NCI-H82 (cell line): ENCODE data around the gene HUWE1.
"Not testable (repeated sequence)": the region's sequence is repeated elsewhere in the genome, so short reads cannot be mapped to it uniquely, and the experiment has no call there.

ENCODE experiments used
- DNase-seq: peaks from one replicate; lab custom pipeline; 2025; lab: John Stamatoyannopoulos, UW

The HUWE1 gene

DNA sequence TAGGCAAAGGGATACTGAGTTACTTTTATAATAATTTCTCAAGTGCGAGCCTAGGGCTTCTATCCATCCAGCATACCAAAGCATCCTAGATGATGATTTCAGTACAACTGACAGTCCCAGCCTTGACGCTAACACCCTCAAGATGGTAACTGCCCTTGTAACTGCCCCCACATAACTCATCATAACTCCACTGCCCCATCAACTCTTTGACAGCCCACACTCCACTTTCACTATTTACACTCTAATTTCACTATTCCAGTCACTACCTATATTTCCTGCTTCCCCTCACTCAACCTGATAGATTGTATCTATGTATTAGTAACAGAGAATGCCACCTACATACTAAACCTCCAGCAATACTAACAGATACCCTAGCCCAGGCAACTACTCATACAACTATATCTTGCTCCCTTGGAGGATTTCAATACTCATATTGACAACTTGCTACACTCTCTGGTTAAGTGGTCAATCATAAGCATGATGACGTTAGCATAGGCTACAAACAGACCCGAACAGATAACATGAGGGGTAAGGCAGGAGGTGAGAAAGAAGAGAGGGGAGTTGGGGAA, 65.0 kb downstream of the HUWE1 start:
- no peak for DNase-seq

DNA sequence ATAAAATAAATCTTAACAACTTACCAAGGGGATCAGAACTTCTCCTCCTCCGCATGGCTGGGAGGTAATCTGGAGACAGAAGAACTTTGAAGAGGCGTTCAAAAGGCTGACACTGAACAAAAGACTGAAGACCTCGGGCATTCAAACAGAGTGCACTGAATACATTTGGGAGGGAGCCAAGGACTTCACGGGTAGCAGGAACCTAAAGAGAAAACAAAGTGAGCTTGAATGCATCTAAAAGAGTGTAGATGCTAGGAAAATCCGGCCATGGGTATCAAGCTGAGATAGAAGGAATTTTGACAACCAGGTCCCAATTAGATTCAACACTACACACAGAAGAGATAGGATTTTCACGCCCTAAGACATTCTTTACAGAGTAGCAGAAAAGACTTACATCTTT, 69.6 kb downstream of the HUWE1 start:
- no peak for DNase-seq

DNA sequence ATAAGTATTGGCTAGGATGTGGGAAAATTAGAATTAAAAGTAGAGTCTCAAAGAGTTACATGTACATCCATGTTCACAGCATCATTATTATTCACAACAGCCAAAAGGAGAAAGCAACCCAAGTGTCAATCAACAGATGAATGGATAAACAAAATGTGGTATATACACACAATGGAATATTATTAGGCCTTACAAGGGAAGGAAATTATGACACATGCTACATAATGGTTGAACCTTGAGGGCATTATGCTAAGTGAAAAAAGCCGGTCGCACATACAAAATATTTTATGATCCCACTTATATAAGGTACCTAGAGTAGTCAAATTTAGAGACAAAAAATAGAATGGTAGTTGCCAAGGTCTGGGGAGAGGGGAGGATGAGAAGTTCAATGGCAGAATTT, 80.1 kb downstream of the HUWE1 start:
- DNase-seq: no peak

DNA sequence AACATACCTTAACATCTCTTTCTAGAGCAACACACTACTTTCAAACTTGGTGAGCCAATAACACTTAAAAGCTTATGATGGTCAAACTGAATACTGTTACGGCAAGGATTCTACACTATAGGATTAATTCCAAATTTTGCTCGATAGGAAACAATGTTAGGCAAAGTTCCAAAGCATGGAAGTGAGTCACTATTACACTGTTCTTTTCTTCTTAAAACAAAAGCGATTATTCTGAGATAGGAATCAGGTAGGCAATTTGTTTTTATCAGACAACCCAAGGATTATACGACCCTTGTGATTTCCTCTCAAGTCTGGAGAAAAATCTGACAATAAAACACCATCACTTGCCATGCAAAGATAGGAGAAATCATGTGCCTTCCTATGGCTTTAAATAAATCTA, 81.5 kb downstream of the HUWE1 start:
- DNase-seq: no peak

DNA sequence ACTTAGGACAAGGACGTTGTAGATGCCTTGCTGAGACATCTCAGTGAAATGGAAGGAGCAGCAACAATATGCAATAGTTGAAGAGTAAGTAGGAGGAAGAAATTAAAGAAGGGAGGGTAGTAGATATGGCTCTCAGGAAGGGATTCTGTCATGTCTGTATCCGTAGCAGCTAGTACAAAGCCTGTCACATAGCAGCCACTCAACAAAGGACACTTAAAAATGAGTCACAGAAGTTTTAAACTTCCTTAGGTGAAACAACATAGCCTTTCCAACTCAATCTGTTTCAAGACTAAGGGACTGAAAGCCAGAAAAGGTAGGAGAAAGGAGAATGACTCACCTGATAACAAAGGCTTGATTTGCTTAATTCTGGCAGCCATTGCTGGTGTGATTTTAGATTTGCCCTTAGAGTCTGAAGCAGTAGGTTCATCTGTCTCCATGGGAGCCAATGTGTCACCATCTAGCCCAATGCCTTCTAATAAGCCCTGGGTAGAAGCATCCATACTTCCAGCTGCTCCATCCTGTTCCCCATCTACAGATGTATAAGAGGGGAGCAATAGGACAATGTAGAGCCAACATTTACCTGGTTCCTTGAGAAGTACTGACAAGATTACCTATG, 86.6 kb downstream of the HUWE1 start:
- no peak for DNase-seq

DNA sequence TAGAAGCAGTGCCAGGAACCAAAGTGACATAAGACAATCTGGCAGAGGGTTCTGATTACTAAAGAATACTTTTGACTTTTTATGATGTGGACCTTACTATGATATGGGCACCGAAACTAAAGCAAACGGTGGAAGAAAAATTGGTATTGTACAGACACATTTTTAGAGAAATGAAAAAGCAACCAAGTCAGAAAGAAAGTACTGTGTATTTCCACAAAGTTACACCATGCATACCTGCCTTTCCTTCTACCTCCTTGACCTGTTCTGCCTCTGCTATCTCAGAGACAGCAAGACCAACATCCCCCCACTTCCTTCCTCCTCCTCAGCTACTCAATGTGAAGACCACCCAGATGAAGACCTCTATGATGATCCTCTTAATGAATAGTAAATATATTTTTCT, 88.3 kb downstream of the HUWE1 start:
- DNase-seq: no peak

DNA sequence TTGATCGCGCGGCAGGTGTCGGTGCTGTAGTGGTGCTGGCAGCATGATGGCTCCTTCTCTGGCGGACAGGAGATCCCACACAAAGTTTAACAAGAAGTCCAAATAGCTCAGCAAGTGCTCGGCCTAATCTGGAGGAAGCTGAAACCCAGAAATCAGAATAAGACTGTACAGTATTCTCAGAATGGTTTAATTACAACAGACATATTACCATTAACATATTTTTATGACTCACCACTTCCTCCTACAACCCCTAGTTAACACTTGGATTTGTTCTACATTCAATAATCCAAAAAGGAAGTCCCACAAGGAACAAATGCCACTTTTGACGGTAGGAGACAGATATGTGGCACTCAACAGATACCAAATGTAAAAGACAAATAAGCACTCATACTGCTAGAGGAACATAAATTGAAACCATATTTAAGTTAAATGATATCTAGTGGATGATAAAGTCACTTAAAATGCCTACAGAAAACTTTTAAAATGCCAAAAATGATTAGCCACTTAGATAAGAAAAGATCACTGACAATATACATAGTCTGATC, 91.2 kb downstream of the HUWE1 start:
- DNase-seq: no peak

DNA sequence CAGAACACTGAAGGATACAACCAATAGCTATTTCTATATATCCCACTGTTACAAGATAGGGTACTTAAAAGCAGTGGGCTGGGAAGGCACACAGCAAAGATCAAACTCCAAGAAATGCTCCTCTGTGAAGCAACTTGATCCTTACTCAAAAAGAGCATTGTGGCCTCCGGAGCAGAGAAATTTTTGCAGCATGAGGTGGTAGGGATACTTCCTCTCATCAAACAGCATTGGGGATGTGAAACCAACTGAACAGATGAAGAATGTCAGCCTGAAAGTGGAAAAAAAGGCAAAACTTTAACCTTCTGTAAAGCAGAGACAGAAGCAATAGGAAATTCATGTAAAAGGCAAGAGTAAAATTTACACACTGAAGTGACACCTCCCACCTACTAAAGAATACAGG, 92.2 kb downstream of the HUWE1 start:
- DNase-seq: no peak

DNA sequence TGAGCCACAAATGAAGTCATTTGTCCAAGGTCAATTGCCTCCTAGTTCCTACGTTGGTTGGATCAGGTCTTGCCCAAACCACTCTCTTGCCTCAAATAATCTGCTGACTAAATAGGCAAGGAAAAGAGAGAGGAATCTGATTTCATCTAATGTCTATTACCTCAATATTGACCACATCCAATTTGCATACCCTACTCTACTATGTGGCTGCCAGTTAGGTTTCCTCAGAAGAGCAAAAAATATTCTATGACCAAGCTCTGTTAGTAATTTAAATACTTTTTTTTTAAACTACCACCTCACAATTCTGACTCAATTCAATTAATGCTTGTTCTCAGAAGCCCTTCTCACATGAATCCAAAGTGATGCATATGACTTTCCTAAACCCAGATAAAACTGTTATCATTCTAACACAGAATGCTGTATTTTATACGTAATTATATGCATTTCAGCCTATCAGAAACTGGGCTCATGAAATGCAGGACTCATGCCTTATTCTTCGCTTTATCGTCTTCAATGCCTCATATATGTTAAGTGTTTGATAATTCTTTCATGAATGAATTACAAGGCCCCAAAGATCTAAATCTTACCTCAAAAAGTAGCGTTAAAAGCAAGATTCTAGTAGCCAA, 98.6 kb downstream of the HUWE1 start:
- DNase-seq: no peak

DNA sequence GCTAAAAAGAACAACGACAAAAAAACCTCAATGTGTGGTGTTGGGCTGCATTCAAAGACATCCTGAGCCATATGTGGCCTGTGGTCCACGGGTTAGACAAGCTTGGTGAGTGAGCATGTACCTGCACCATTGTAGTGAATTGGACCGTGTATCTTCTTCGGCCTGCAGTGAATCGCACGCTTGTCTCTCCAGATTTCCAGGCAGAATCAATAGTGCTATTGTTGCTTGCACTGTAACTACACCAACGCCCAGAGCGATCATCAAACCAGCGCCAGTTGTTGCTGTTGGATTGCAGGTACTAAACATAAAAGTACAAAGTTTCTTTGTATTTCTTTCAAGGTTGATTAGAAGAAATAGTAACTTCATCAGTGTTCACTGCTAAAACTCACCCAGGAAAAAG, 101.6 kb downstream of the HUWE1 start:
- no peak for DNase-seq

DNA sequence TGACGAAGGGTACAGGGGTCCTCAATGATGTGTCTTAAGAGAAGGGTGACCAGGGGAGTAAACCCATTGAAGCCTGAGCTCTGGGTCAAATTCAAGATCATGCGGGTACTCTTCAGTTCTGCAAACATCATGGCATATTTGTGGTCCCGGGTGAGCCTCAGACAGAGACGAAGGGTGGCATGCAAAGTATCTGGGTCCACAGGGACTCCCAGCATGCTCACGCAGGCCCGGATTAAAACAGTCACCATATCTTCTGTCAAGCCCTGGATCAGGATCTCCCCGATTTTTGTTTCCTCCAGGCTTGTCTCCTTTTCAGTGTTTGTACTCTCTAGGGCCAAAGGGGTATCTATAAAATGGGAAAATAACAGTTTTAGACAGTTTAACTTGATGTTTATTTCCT, 102.9 kb downstream of the HUWE1 start:
- no peak for DNase-seq

DNA sequence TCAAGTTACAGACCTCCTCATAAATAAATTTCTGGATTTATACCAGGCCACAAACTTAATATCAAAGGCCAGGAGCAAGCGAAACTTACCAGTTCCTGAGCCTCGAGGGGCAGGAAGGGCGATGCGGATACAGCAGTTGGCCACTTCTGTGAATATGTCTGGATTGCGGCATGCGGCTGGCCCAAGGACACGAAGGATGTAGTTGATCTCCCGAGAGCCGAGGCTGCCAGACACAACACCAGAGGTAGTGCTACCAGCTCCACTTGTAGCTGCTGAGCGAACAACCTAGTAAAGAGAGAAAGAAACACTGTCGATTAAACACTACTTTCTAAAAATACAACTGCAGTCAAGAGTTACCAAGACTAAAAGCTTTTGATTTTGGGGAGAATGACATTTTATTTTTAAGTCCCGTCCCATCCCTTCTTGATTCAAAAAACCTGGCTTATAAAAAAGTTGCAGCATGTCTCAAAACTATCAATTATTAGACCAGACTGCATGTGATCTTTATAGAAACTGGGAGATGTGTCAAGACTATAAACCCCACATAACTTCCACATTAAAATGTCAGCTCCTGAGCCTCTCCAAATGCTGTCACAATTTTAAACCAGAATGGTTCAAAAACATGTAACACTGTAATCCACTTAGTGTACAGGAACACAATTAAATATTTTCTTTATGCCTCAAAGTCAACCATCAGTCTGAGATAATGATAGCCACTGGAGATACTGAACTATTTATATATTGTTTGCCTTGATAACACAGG, 105.6 kb downstream of the HUWE1 start:
- no peak for DNase-seq

DNA sequence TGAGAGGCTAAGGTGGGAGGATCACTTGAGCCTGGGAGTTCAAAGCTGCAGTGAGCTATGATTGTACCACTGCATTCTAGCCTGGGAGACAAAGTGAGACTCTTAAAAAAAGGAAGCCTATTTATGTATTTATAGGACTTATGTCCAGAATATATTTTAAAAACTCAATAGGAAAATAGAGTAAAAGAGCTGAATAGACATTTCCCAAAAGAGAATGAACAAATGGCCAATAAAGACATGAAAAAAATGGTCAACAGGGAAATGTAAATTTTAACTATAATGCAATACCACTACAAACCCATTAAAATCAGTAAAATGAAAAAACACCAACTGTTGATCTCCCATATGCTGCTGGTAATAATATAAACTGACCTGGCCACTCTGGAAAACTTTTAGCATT, 115.0 kb downstream of the HUWE1 start:
- no peak for DNase-seq

DNA sequence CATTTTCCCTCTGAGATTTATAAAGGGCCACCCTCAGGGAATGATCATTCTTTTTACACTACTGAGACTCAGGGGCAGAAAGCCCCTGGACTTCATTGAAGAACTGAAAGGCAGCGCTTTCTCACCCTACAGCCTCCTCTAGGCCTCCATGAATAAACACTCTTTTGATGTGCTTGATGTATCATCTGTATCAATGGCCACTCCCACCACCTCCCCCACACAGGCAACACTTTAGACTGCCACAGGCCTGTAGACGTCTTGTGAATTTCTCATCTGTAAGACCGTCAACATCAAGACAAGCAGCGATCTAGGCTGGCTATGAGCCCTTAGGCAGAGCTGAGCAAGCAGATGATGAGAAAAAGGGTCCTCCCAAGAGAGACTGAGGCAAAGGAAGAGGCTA, 123.2 kb downstream of the HUWE1 start:
- no peak for DNase-seq

DNA sequence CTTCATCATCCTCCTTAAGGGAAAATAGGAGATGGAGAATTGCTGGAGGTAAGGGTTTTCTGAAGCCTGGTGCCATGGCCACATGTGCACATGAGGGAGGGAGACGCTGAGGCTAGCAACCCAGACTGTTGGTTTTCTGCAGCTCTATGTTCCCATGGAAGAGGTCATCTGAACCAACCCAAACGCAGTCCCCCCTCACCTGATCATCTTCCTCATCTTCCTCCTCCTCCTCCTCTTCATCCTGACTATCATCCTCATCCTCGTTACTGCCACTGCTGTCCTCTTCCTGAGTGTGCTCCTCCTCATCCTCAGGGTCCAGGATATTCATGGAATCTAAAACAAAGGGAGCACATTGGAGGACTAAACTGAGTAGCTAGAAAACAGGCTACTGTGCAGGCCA, 124.6 kb downstream of the HUWE1 start:
- DNase-seq: no peak

DNA sequence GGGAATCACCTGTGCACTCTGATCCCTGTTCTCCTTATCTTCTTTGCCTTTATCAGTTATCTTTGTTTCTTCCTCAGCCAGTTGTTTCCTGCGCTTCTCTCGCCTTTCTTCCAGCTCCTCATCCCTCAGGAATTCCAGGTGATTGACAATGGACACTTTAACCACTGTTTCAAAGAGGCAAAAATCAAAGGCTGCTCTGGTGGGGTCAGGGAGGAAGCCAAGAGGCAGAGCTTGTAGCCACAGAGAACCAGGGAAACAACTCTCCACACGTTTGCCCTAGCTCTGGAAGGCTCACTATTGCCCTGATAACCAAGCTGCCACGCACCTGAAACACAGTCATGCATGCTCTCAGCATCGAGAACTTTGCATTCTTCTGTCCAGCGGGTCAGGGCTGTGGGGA, 127.9 kb downstream of the HUWE1 start:
- DNase-seq: no peak

DNA sequence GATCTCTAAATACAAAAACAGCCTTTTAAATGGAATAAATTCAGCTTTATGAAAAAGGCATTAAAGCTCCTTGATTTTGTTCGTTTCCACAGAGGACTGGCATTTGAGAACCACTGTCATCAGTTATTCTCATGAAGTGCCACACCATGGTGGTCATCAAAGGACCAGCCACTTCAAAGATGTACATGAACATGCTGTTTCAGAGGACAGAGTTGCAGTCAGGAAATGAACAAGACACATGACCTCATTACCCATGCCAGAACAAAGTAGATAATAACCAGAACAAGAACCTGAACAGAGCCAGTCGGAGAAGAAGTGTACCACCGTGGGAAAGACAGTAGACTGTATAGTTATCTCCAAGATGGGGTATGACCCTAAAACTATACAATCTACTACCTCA, 129.7 kb downstream of the HUWE1 start:
- no peak for DNase-seq

DNA sequence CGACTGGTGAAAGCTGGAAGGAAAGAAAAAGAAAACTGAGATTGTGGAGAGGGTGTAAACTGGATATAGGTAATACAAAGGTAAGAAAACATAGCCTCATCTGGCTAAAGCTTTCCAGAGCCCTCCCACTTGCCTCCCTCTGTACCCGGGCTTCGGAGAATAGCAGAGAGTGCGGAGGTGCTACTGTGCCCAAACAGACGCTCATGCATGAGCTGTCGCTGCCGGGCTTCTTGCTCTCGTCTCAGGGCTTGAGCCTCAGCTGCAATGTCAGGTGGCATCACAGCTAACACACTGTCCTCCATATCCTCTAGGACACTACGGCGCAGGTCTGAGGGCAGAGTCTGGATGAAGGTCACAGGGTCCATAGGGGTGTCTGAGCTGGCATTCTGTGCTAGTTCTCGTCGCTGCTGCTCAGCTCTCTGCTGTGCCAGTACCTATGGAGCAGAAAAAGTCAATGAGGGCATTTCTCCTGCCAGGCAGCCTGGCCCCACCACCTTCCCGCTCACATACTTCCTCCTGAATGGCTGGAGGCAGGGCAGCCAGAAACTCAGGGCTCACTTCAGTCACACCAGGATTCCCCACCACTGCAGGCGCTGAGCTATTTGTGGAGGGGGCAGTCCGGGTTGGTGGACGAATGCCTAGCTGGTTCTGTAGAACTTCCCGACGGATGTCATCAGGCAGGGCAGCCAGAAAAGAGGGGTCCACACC, 135.6 kb downstream of the HUWE1 start:
- no peak for DNase-seq

DNA sequence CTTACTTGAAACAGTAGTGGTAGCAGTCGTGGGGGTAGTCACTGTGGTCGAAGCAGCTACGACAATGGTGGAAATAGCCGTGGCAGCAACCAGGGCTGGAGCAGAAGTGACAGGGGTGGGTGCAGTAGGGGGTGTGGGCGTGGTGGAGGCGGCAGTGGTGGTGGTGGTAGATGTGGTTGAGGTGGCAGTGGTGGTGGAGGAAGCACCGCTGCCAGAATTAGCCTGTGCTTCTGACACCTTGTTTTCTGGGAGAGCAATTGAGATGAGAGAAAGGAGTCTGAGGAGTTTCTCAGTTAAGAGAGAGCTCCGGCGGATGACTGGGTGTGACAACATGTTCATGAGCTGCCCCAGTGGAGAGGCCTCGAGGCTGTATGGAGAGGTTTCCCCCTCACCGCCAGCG, 138.9 kb downstream of the HUWE1 start:
- no peak for DNase-seq

DNA sequence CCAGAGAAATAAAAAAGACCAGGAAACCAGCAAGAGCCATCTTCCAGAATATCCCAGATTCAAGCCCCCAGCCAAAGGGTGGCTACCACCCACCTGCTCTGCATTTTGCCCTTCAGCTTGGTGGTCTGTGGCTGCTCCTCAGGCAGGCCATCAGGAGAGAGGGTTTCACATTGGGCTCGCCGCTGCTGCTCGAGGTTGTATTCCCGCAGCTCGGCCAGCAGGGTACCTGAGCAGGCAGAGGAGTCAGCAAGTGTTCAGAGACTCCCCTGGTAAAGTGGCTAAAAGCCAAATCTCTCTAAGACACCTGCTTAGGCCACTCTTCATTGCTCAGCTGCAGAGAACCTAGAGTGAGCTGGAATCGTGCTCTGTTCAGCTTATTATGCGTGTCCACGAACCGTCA, 141.6 kb downstream of the HUWE1 start:
- no peak for DNase-seq

DNA sequence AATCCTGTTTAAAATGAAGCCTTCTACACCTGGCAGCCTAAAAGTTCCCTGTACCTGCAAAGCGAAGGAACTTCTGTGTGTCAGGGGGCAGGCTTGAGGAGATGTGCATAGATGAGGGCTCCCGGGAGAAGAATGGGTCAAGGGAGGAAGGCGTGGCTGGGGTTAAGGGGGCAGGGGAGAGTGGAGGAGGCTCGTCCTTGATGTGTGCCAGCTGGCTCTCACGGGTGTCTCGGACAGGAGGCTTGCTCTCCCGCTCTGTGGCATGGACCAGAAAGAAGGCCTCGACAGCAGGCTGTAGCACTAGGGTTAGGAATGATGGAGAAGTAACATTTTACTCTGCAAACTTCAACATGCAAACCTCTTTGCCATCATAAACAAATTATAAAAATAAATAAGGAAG, 147.7 kb downstream of the HUWE1 start:
- DNase-seq: no peak

DNA sequence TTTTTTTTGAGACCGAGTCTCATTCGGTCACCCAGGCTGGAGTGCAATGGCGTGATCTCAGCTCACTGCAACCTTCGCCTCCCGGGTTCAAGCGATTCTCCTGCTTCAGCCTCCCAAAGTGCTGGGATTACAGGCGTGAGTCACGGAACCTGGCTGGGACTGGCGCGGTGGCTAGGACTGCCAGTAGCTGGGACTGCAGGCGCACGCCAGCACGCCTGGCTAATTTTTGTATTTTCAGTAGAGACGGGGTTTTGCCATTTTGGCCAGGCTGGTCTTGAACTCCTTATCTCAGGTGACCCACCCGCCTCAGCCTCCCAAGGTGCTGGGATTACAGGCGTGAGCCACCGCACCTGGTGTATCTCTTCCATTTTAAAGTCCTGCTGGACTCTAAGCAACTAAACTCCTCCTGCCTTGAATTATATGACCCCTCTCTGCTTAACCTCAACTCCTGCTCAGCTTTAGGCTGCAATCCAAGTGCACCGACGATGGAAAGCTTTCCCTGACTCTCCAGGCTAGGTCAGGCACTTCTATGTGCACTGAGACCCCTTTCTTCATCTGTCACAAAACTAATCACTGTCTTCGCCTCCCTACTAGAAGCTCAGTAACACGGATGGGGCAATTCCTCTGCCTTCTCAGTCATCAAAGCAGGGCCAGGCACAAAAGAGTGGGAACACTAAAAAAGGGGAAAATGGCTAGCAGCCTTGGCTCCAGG, 155.1 kb downstream of the HUWE1 start:
- DNase-seq: not testable (repeated sequence)
